Stimulated activated CD8-positive, alpha-beta memory T cell treated with anti-CD3 and anti-CD28 coated beads, Interleukin-15, amount 100 ng/mL, for 4 hours (primary cell): ENCODE data around the gene DLG2.
"Not testable (repeated sequence)": the region's sequence is repeated elsewhere in the genome, so short reads cannot be mapped to it uniquely, and the experiment has no call there.

ENCODE experiments used
- DNase-seq, 2 donors: peaks; one replicate each; pipeline ENCODE4 v3.0.0-alpha.2; 2020; ENCODE audit warnings: low read depth in 2 of 2

Gene DLG2

GRCh38 chr11:85114786-85115185 lies 512.4 kb downstream of the DLG2 start:
- DNase-seq, result no peak

DNA sequence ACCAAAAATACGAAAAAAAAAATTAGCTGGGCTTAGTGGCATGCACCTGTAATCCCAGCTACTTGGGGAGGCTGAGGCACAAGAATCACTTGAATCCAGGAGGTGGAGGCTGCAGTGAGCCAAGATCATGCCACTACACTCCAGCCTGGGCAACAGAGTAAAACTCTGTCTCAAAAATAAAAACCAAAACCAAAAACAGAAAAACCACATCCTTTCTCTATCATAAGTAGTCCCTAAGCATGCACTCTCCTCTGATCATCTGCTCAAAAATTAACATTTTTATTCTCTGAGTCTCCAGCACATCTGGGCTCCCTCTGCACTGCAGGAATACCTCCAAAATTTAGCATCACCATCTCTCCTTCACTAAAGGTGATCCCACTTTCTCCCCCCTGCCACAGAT lies 516.9 kb downstream of the DLG2 start:
- DNase-seq, result not testable (repeated sequence)

GRCh38 chr11:85109141-85109540 lies 518.0 kb downstream of the DLG2 start:
- no peak for DNase-seq

DNA sequence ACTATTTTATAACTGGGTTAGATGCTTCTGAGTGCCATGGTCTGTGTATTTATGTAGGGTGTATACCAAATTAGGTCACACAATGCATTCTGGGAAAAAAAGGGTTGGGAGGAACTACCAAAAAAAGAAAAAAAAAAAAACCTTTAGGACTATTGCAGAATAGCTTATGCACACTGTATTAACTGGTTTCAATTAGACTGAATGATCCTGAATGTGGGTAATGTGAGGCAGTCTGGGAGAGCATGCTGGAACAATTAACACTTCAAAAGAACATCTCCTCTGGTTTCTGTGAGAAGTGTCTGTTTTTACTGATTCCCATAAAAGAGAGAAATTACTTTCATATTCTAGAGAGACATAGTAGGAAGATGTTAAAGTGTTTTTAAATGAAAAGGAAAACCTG lies 521.3 kb downstream of the DLG2 start:
- DNase-seq, result no peak

DNA sequence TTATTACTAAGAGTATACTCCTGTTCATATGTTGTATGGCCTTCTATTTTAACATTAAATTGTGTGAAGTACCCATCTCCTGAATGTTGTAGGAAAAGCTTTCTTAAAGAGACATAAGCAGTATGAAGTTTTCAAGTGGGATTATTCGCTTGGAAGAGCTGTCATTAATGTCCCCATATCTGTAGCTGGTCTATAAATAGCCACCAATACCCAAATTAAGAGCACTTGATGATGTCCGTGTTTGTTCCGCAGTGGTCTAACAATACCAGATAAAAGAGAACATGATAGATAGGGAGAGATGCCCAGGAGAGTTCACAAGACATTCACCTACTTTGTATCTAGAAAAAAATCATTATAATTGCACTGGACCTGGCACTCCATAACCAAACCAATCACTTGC lies 527.6 kb downstream of the DLG2 start:
- DNase-seq, result no peak

- no peak for DNase-seq
These were observed 528.1 kb downstream of the DLG2 start for GRCh38 chr11:85098996-85099395.

- DNase-seq, result no peak
These were observed 530.2 kb downstream of the DLG2 start for GRCh38 chr11:85096939-85097338.

DNA sequence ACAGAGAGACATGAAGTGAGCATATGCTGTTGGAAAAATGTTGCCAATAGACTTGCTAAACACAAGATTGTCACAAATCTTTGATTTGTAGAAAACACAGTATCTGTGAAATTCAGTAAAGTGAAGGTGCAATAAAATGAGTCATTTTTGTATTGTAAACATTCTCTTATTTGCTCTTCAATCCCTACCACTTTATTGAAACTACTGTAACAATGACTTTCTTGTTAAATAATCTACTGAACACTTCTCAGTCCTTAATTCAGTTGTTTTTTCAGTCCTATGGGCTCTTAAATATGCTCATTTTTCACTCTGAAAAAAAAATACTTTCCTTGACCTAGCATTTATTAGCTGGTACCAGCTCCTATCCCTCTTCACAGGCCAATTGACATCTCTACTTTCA lies 531.9 kb downstream of the DLG2 start:
- DNase-seq, result no peak

- DNase-seq, result no peak
These were observed 532.3 kb downstream of the DLG2 start for GRCh38 chr11:85094795-85095194.

- no peak for DNase-seq
These were observed 537.5 kb downstream of the DLG2 start for GRCh38 chr11:85089654-85090053.

GRCh38 chr11:85088286-85088685 lies 538.9 kb downstream of the DLG2 start:
- DNase-seq, result no peak

DNA sequence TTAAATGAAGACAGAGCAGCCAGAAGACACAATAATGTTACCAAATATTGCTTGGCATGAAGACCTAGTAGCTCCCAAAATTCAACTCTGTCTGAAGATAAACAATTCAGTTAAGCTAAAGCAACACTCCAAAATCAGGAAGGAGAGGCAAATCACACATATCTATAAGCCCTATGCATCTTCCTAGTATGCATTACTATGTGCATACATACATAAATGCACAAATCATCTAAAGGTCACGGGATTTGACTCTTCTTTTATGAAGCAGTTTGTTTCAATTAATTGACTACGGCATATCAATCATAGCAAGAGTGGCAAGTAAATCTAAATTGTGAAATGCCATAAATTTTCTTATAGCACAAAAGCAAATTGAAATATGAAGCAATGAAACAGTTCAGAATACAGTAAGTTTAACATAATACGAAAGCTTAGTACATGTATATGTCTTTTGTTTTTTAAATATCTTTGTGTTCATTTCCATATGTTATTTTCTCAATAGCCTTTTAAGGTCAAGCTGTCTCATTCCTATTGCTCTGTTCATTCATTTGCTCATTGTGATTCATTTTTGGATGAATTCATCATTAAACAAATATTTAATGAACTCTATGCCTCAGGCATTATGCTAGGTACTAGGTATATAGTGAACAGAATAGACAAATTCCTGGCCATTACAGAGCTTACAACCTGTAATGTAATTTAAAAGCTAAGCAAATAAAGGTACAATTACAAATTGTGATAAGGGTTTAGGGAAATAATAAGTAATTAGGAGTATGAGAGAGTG lies 540.5 kb downstream of the DLG2 start:
- DNase-seq, result no peak

DNA sequence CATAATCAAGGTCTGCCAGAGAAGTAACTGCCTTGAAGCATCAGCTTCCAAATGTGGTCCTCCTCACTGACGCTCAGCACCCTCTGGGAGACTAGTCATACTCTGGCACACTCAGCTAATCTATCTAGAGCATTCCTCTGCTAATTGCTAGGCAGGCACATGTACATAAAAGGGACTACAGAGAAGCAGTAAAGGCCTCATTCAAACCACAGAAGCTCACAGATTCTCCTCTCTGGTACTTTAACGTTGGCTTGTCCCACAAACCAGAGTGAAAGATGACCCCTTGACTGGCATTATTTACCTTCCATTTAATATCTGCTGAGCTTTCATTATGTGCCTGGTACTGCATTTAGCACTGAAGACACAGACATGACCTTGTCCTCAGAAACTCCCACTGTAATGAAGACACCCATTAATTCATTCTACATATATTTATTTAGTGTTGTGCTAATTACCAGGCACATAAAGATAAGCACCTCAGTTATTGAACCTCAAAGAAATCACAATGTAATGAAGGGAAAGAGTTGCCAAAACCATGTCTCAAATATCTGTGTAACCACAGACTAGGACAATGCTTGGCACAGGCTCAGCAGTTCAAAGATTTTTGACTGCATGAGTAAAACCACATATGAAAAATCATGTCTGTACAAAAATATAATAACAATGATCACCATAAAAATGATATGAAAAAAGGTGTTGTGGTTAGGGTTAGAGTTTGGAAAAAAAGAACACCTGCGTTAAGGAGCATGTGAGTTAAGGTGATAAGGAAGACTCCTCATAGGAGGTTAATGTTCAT lies 550.4 kb downstream of the DLG2 start:
- DNase-seq, result no peak

GRCh38 chr11:85062659-85063058 lies 564.5 kb downstream of the DLG2 start:
- DNase-seq, result no peak

DNA sequence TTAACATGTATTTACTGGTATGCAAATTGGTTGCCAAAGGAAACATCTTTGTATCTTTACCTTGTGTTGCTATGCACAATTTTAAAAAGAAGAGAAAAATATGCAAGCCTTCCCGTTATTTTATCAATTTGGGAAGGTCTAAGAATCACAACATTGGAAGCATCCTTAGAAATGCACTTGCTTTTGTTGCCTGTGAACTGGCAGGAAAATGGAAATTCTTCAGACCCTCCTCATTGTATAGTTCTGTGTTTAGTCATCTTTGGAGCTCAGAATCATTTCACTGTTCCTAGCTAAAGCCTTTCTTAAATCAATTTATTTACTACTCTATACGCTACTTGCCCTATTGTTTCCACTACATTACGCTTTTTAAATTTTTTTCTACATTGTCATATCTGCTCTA lies 574.5 kb downstream of the DLG2 start:
- no peak for DNase-seq

DNA sequence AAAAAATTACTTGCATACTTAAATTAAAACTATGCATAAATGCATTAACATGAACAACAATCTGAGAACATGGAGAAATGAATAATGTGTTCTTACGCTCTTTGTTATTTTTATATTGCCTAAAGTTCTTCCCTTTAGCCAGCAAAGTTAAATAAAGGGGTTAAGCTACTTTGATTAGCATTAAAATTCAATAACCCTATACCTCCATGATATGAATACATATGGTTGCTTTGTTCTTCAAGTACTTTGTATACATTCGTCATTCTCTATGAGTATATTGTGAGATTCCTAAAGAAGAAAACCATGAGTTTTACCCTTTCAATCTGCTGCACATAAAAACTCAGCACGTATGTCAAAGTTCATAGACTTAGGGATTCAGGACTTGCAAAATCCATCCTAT lies 578.3 kb downstream of the DLG2 start:
- no peak for DNase-seq

DNA sequence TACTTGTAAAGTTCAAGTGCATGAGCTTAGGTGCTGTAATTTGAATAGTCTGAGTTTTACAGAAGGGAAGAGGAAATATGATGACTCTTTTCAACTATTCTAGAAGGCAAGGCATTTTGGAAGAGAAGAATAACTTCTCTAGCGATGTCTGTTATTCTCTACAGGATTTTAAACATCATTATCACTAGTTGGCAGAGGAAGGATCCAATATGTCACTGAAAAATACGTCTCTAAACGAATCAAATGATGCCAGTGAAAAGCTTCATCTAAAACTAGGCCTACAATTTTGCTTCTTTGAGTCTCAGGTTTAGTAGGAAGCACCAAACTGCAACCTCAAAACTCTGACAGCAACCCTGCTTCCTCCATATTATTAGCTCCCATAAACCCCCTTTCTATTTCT lies 581.4 kb downstream of the DLG2 start:
- no peak for DNase-seq

DNA sequence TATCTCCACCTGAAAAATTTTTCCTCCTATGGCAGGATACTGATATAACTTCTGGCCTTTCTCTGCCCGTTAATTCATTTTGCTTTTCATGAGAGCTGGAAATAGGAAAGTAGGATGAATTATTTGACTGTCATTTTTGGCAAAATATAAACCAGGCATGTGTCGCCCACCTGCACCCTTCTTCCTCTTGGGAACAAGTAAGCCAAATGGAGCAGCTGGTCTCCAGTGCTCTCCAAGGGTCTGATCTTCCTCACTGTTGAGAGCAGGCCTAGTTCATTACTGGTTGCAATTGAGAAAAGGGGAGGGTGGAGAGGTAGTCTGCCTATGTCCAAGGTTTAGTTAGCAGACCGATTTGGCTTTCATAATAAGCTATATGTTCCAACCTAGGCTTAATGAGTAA lies 582.2 kb downstream of the DLG2 start:
- no peak for DNase-seq

DNA sequence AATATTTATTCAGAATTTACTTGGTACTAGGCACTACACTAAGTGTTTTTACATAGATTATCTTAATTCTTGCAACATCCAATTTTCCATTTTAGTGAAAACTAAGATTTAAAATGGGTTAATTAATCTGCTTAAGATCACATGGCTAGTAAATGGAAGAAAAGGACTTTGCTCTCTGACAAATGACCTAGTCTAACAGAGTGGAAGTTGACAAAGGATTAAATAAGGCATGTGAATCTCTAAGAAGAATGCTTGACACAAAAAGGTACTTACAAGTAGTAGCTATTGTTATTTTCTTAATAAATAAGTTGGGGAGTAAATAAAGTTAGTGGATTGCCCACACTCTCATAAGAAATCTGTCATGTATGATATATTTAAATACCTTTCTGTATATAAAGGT lies 584.8 kb downstream of the DLG2 start:
- no peak for DNase-seq

GRCh38 chr11:85040166-85040565 lies 587.0 kb downstream of the DLG2 start:
- DNase-seq, result no peak

- no peak for DNase-seq
These were observed 597.2 kb downstream of the DLG2 start for GRCh38 chr11:85029964-85030363.

DNA sequence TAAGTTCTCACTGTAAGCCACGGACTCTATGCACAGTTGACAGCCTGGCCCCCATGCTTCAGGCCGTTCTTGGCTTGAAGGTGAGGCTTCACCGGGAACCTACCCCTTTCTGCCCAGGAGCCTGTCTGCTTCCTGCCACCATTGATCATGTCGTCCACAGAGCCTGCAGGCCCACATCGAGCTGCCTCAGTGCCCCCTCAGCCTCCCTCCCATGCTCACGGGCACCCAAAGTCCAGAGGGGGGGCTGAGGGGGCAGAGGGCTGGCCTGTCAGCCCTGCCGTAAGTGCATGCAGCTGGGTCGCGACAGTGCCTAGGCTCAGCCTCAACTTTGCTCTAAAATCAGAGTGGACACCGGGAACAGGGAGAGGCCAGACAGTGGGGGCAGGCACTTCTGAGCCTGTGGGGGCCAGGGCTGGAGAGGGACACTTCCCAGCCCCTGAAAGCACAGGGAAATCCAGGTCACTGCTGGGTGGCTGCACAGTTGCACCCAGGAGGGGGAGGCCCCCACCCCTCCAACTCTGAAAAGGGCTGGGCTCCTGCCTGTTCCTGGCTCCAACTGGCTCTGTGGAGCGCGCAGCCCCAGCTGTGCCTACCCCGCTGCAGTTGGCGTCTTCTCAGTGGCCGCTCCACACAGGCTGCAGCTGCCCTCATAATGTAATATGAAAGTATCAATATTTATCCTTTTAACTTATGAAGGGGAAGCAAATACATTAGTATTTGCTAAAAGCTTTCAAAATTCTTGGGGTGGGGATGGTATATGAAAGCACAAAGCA lies 598.6 kb downstream of the DLG2 start:
- DNase-seq, result no peak

GRCh38 chr11:85027346-85027745 lies 599.8 kb downstream of the DLG2 start:
- no peak for DNase-seq
